WTC11 (cell line): ENCODE data around the gene AP4S1. TPM values are rescaled to one million over a fixed set of nuclear protein-coding genes. Genes with fewer than 3 reads are reported as not detected.
A peak's percentile ranks its signal among the peaks of the same experiment; 100 is the strongest.

Source experiments
- ATAC-seq: fragments of 200-7000 bp; cut with Tn5 transposase; 2 replicates; pipeline ENCODE4 v1.10.0; 2021; ENCODE audit warnings: mild to moderate bottlenecking, moderate library complexity
- CTCF ChIA-PET: fragments of 300-600 bp; sonication (Branson Sonifier 250); formaldehyde crosslinking; loops from one replicate; lab custom pipeline; 2021; ENCODE audit warnings: antibody characterized with exemption; lab: Charles Lee
- POLR2A ChIA-PET: fragments of 350-600 bp; sonication (Branson Sonifier 250); formaldehyde crosslinking; loops from one replicate; lab custom pipeline; 2021; ENCODE audit warnings: antibody characterized with exemption; lab: Charles Lee
- DNase-seq: peaks from one replicate; pipeline ENCODE4 v3.0.0; 2021; ENCODE audit warnings: low spot score
- H3K27ac Mint-ChIP-seq: 2 replicates; pipeline ENCODE4 v1.8.0; 2021; ENCODE audit warnings: mixed read lengths
- H3K27me3 Mint-ChIP-seq: 2 replicates; pipeline ENCODE4 v1.8.0; 2021; ENCODE audit warnings: low read depth, mild to moderate bottlenecking, moderate library complexity, mixed read lengths
- H3K36me3 Mint-ChIP-seq: 2 replicates; pipeline ENCODE4 v1.8.0; 2021; ENCODE audit warnings: mixed read lengths
- H3K4me1 Mint-ChIP-seq: 2 replicates; pipeline ENCODE4 v1.8.0; 2022; ENCODE audit warnings: mixed read lengths
- H3K4me3 Mint-ChIP-seq: 2 replicates; pipeline ENCODE4 v1.8.0; 2021; ENCODE audit warnings: mild to moderate bottlenecking, moderate library complexity, mixed read lengths
- H3K9me3 Mint-ChIP-seq: 2 replicates; pipeline ENCODE4 v1.8.0; 2021; ENCODE audit warnings: mixed read lengths
- CDX4 ChIP-seq: fragments of 250-450 bp; sonication (Bioruptor Pico); IDR thresholded peaks from 2 replicates; pipeline ENCODE4 v1.9.0; 2021; ENCODE audit warnings: moderate library complexity, mild to moderate bottlenecking, inconsistent platforms, borderline replicate concordance
- E2F4 ChIP-seq: sonication (generic); formaldehyde crosslinking; IDR thresholded peaks from 2 replicates; pipeline ENCODE4 v1.8.1; 2022; ENCODE audit warnings: low read depth, mild to moderate bottlenecking, moderate library complexity, missing genetic modification reagents, borderline replicate concordance
- E2F5 ChIP-seq: sonication (generic); formaldehyde crosslinking; IDR thresholded peaks from 2 replicates; pipeline ENCODE4 v1.8.1; 2022; ENCODE audit warnings: mild to moderate bottlenecking, moderate library complexity, missing genetic modification reagents
- FOXP1 ChIP-seq: sonication (generic); formaldehyde crosslinking; IDR thresholded peaks from 2 replicates; pipeline ENCODE4 v1.8.0; 2022; ENCODE audit warnings: missing genetic modification reagents, mild to moderate bottlenecking, moderate library complexity, borderline replicate concordance
- KAT7 ChIP-seq: sonication (generic); formaldehyde crosslinking; IDR thresholded peaks from 2 replicates; pipeline ENCODE4 v1.8.1; 2023; ENCODE audit warnings: missing genetic modification reagents, mild to moderate bottlenecking, borderline replicate concordance
- MXD4 ChIP-seq: fragments of 250-450 bp; sonication (Bioruptor Pico); IDR thresholded peaks from 2 replicates; pipeline ENCODE4 v1.8.0; 2021; ENCODE audit warnings: mild to moderate bottlenecking, moderate library complexity, borderline replicate concordance
- MYBL2 ChIP-seq: sonication (generic); formaldehyde crosslinking; IDR thresholded peaks from 2 replicates; pipeline ENCODE4 v1.8.1; 2023; ENCODE audit warnings: mild to moderate bottlenecking, moderate library complexity, missing genetic modification reagents
- SMAD3 ChIP-seq: sonication (generic); formaldehyde crosslinking; IDR thresholded peaks from 2 replicates; pipeline ENCODE4 v1.8.0; 2022; ENCODE audit warnings: missing genetic modification reagents, mild to moderate bottlenecking, borderline replicate concordance
- TCF7 ChIP-seq: sonication (generic); formaldehyde crosslinking; IDR thresholded peaks from 2 replicates; pipeline ENCODE4 v1.8.0; 2022; ENCODE audit warnings: mild to moderate bottlenecking, low read depth, missing genetic modification reagents, moderate library complexity
- ZNF138 ChIP-seq: sonication (generic); formaldehyde crosslinking; conservative IDR thresholded peaks from 2 replicates; pipeline ENCODE4 v1.8.1; 2022; ENCODE audit warnings: mild to moderate bottlenecking, moderate library complexity, missing genetic modification reagents
- ZNF219 ChIP-seq: sonication (generic); formaldehyde crosslinking; IDR thresholded peaks from 2 replicates; pipeline ENCODE4 v1.8.0; 2023; ENCODE audit warnings: missing genetic modification reagents, mild to moderate bottlenecking, borderline replicate concordance
- ZNF281 ChIP-seq: sonication (generic); formaldehyde crosslinking; IDR thresholded peaks from 2 replicates; pipeline ENCODE4 v1.8.0; 2023; ENCODE audit warnings: mild to moderate bottlenecking, missing genetic modification reagents
- ZNF396 ChIP-seq: fragments of 250-450 bp; sonication (Bioruptor Pico); IDR thresholded peaks from 2 replicates; pipeline ENCODE4 v1.8.0; 2021; ENCODE audit warnings: mild to moderate bottlenecking, moderate library complexity, borderline replicate concordance
- ZNF416 ChIP-seq: fragments of 250-450 bp; sonication (Bioruptor Pico); IDR thresholded peaks from 2 replicates; pipeline ENCODE4 v1.9.0; 2021; ENCODE audit warnings: mild to moderate bottlenecking, inconsistent platforms
- ZNF423 ChIP-seq: fragments of 250-450 bp; sonication (Bioruptor Pico); IDR thresholded peaks from 2 replicates; pipeline ENCODE4 v2.1.2; 2022; ENCODE audit warnings: mild to moderate bottlenecking, moderate library complexity
- total RNA-seq: library from RNA; stranded (reverse); gene quantifications from 3 replicates; pipeline ENCODE4 v1.2.3, GENCODE V29; 2021
- TF ChIP-seq, protein P1 (sequence below): fragments of 250-450 bp; sonication (Bioruptor Pico); IDR thresholded peaks from 2 replicates; pipeline ENCODE4 v1.9.0; 2021; ENCODE audit warnings: mild to moderate bottlenecking, borderline replicate concordance
- TF ChIP-seq, protein P2 (sequence below): sonication (generic); formaldehyde crosslinking; IDR thresholded peaks from 2 replicates; pipeline ENCODE4 v1.8.0; 2022; ENCODE audit warnings: mild to moderate bottlenecking, missing genetic modification reagents

AP4S1 gene
- total RNA-seq, 1 experiment from 2014 or later = 7.0 TPM

GRCh38 chr14:30991408-30991807, 34.0 kb upstream of the AP4S1 start:
- POLR2A ChIA-PET = interaction anchor here (1.4 kb wide), 1 partner anchor 35 kb away, joined by 5 read pairs; the partner anchor contains the start of gene STRN3
- no peak for ATAC-seq
- TF ChIP-seq CDX4 (CRISPR knock-in tag) (no peak), E2F5 (CRISPR knock-in tag) (no peak), ZNF138 (CRISPR knock-in tag) (no peak), SMAD3 (CRISPR knock-in tag) (no peak), E2F4 (CRISPR knock-in tag) (no peak), ZNF396 (CRISPR knock-in tag) (no peak), ZNF219 (no peak), FOXP1 (no peak), TCF7 (no peak), ZNF281 (CRISPR knock-in tag) (no peak), ZNF423 (CRISPR knock-in tag) (no peak), MYBL2 (CRISPR knock-in tag) (no peak), MXD4 (CRISPR knock-in tag) (no peak), KAT7 (CRISPR knock-in tag) (no peak), ZNF416 (CRISPR knock-in tag) (no peak)
- TF ChIP-seq, protein P1, sequence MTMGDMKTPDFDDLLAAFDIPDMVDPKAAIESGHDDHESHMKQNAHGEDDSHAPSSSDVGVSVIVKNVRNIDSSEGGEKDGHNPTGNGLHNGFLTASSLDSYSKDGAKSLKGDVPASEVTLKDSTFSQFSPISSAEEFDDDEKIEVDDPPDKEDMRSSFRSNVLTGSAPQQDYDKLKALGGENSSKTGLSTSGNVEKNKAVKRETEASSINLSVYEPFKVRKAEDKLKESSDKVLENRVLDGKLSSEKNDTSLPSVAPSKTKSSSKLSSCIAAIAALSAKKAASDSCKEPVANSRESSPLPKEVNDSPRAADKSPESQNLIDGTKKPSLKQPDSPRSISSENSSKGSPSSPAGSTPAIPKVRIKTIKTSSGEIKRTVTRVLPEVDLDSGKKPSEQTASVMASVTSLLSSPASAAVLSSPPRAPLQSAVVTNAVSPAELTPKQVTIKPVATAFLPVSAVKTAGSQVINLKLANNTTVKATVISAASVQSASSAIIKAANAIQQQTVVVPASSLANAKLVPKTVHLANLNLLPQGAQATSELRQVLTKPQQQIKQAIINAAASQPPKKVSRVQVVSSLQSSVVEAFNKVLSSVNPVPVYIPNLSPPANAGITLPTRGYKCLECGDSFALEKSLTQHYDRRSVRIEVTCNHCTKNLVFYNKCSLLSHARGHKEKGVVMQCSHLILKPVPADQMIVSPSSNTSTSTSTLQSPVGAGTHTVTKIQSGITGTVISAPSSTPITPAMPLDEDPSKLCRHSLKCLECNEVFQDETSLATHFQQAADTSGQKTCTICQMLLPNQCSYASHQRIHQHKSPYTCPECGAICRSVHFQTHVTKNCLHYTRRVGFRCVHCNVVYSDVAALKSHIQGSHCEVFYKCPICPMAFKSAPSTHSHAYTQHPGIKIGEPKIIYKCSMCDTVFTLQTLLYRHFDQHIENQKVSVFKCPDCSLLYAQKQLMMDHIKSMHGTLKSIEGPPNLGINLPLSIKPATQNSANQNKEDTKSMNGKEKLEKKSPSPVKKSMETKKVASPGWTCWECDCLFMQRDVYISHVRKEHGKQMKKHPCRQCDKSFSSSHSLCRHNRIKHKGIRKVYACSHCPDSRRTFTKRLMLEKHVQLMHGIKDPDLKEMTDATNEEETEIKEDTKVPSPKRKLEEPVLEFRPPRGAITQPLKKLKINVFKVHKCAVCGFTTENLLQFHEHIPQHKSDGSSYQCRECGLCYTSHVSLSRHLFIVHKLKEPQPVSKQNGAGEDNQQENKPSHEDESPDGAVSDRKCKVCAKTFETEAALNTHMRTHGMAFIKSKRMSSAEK (CRISPR knock-in tag) = no peak
- TF ChIP-seq, protein P2, sequence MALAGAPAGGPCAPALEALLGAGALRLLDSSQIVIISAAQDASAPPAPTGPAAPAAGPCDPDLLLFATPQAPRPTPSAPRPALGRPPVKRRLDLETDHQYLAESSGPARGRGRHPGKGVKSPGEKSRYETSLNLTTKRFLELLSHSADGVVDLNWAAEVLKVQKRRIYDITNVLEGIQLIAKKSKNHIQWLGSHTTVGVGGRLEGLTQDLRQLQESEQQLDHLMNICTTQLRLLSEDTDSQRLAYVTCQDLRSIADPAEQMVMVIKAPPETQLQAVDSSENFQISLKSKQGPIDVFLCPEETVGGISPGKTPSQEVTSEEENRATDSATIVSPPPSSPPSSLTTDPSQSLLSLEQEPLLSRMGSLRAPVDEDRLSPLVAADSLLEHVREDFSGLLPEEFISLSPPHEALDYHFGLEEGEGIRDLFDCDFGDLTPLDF (CRISPR knock-in tag) = no peak
- TF ChIP-seq, all 79 proteins: peak for 0
- H3K27ac Mint-ChIP-seq = peak overlapping the region; percentile 87
- no peaks in the 10 kb centered on the region for H3K36me3 Mint-ChIP-seq
- no peaks in the 10 kb centered on the region for H3K27me3 Mint-ChIP-seq
- H3K4me3 Mint-ChIP-seq = no peak overlapping the region
- CTCF ChIA-PET = interaction anchor here (0.5 to 0.7 kb wide), 2 partner anchors 13 to 719 kb away, joined by 3 to 4 read pairs; no protein-coding TSS in a partner anchor
- DNase-seq = no peak
- H3K4me1 Mint-ChIP-seq = peaks cover 33% of the 10 kb centered on the region
- no peaks in the 10 kb centered on the region for H3K9me3 Mint-ChIP-seq
